GM12878 (cell line): ENCODE data around the gene UBAP1. TPM values are rescaled to one million over a fixed set of nuclear protein-coding genes. Genes with fewer than 3 reads are reported as not detected.

ENCODE experiments used
- ATAC-seq: fragments of 200-7000 bp; cut with Tn5 transposase; 3 replicates; pipeline ENCODE4 v1.9.1; 2020; ENCODE audit warnings: mild to moderate bottlenecking, moderate library complexity
- BruUV-seq: library from RNA; stranded (reverse); fragments of 400-500 nt; replicated peaks from 2 replicates; lab custom pipeline; 2021; lab: Mats Ljungman, UMichigan
- CTCF ChIA-PET: fragments of 300-600 bp; sonication (Branson Sonifier 250); formaldehyde crosslinking; extraction: SDS; loops from one replicate; lab custom pipeline; 2021; ENCODE audit warnings: inconsistent platforms; lab: Yijun Ruan, JAX
- POLR2A ChIA-PET: fragments of 350-600 bp; formaldehyde crosslinking; extraction: SDS; loops from one replicate; lab custom pipeline; 2021; ENCODE audit warnings: inconsistent platforms; lab: Charles Lee
- RAD21 ChIA-PET: fragments of 300-600 bp; sonication (Branson Sonifier 250); formaldehyde crosslinking; loops from one replicate; lab custom pipeline; 2023; ENCODE audit warnings: antibody characterized with exemption; ENCODE audit not compliant: unreplicated experiment; lab: Charles Lee
- SMC1A ChIA-PET: fragments of 300-600 bp; sonication (Branson Sonifier 250); formaldehyde crosslinking; loops from one replicate; lab custom pipeline; 2023; ENCODE audit not compliant: unreplicated experiment, uncharacterized antibody; lab: Charles Lee
- DNase-seq: peaks from one replicate; pipeline ENCODE4 v3.0.0-alpha.2; 2011; ENCODE audit warnings: low read depth, low spot score
- FAIRE-seq: peaks from 3 replicates; lab custom pipeline; 2011; peaks lifted over from hg19 to GRCh38; lab: Jason Lieb, UNC
- H2AFZ ChIP-seq: 2 replicates; pipeline ENCODE4 v1.6.0; 2011; ENCODE audit warnings: low read depth, low read length, control low read depth; ENCODE audit not compliant: control insufficient read depth
- H3K27ac ChIP-seq: 2 replicates; pipeline ENCODE4 v1.5.1; 2011; ENCODE audit warnings: control low read depth; ENCODE audit not compliant: control insufficient read depth, insufficient read depth
- H3K27me3 ChIP-seq, 2 experiments: replicated peaks in 1 of 2; 2 replicates each; pipeline versions ENCODE4 v1.6.0 to v1.6.1; 2011; ENCODE audit warnings: low read length in 1 of 2; ENCODE audit not compliant: control insufficient read depth in 2 of 2, insufficient read depth in 2 of 2
- H3K36me3 ChIP-seq, 2 experiments: 2 replicates each; pipeline ENCODE4 v1.5.1; 2011; ENCODE audit warnings: low read length in 1 of 2; ENCODE audit not compliant: control insufficient read depth in 2 of 2, insufficient read depth in 2 of 2
- H3K4me1 ChIP-seq: 2 replicates; pipeline ENCODE4 v1.6.1; 2011; ENCODE audit warnings: mild to moderate bottlenecking, low read length, moderate library complexity, mixed read lengths; ENCODE audit not compliant: control insufficient read depth, insufficient read depth
- H3K4me2 ChIP-seq: 2 replicates; pipeline ENCODE4 v1.6.0; 2011; ENCODE audit warnings: control low read depth; ENCODE audit not compliant: control insufficient read depth, insufficient read depth
- H3K4me3 ChIP-seq: fragments of 200-600 bp; sonication (generic); 2 replicates; pipeline ENCODE4 v1.5.1; 2016
- H3K79me2 ChIP-seq: 2 replicates; pipeline ENCODE4 v1.6.0; 2011; ENCODE audit warnings: low read length; ENCODE audit not compliant: control insufficient read depth, insufficient read depth
- H3K9ac ChIP-seq: 2 replicates; pipeline ENCODE4 v1.8.0; 2011; ENCODE audit warnings: low read length, control low read depth, mixed read lengths; ENCODE audit not compliant: control insufficient read depth, insufficient read depth
- H3K9me3 ChIP-seq: replicated peaks from 3 replicates; pipeline ENCODE4 v1.5.1; 2011; ENCODE audit warnings: mild to moderate bottlenecking, low read length; ENCODE audit not compliant: control insufficient read depth, insufficient read depth
- H4K20me1 ChIP-seq: 2 replicates; pipeline ENCODE4 v1.6.0; 2011; ENCODE audit not compliant: control insufficient read depth, insufficient read depth
- CBFB ChIP-seq: IDR thresholded peaks from 2 replicates; pipeline ENCODE4 v1.6.1; 2016; ENCODE audit warnings: antibody characterized with exemption, low read depth
- CBX5 ChIP-seq: sonication (generic); IDR thresholded peaks from 2 replicates; pipeline ENCODE4 v1.6.1; 2016; ENCODE audit warnings: low read depth, moderate library complexity, mild to moderate bottlenecking, inconsistent platforms
- CHD1 ChIP-seq: IDR thresholded peaks from 2 replicates; pipeline ENCODE4 v1.6.1; 2012; ENCODE audit warnings: low read depth, low read length, improper control_type of control experiment
- DPF2 ChIP-seq: fragments of 450-650 bp; IDR thresholded peaks from 2 replicates; pipeline ENCODE4 v1.6.1; 2017; ENCODE audit warnings: mild to moderate bottlenecking
- FOXM1 ChIP-seq: IDR thresholded peaks from 2 replicates; pipeline ENCODE4 v1.6.1; 2012; ENCODE audit warnings: low read depth, mild to moderate bottlenecking, inconsistent platforms, low read length, moderate library complexity
- MYC ChIP-seq: IDR thresholded peaks from 2 replicates; pipeline ENCODE4 v1.6.1; 2011; ENCODE audit warnings: mild to moderate bottlenecking, low read length, moderate library complexity, inconsistent platforms; ENCODE audit not compliant: insufficient read depth, insufficient replicate concordance, insufficient read length, severe bottlenecking
- NFXL1 ChIP-seq: fragments of 450-650 bp; IDR thresholded peaks from 2 replicates; pipeline ENCODE4 v1.6.1; 2017; ENCODE audit warnings: antibody characterized with exemption, mild to moderate bottlenecking, borderline replicate concordance
- NFYB ChIP-seq: IDR thresholded peaks from 2 replicates; pipeline ENCODE4 v1.6.1; 2011; ENCODE audit warnings: low read depth, mild to moderate bottlenecking, low read length, improper control_type of control experiment, moderate library complexity; ENCODE audit not compliant: insufficient read depth
- SIX5 ChIP-seq: IDR thresholded peaks from 2 replicates; pipeline ENCODE4 v1.6.1; 2011; ENCODE audit warnings: mild to moderate bottlenecking, low read depth, low read length, moderate library complexity; ENCODE audit not compliant: severe bottlenecking
- TAF1 ChIP-seq: IDR thresholded peaks from 2 replicates; pipeline ENCODE4 v1.6.1; 2011; ENCODE audit warnings: mild to moderate bottlenecking, low read depth, low read length, borderline replicate concordance
- ZNF24 ChIP-seq: fragments of 450-650 bp; IDR thresholded peaks from 2 replicates; pipeline ENCODE4 v1.6.1; 2017; ENCODE audit warnings: antibody characterized with exemption, mild to moderate bottlenecking
- WGBS: methylation state at CpG from one replicate; pipeline ENCODE4 v1.1.6; 2016; ENCODE audit warnings: low lambda C conversion rate; ENCODE audit not compliant: insufficient replicate concordance, insufficient coverage; ENCODE audit errors: missing lambda C conversion rate; 5-methylcytosine and 5-hydroxymethylcytosine counted together
- in situ Hi-C: fragments of 300-500 bp; cut with MboI; formaldehyde crosslinking; loops from 9 replicates; pipeline ENCODE4 v1.14.3; 2018; ENCODE audit warnings: mixed read lengths
- intact Hi-C: fragments of 100-400 bp; cut with micrococcal nuclease; formaldehyde crosslinking; loops from one replicate; pipeline ENCODE4 v1.14.2; 2022; ENCODE audit not compliant: unreplicated experiment
- polyA plus RNA-seq, 11 experiments: library from polyadenylated mRNA; depleted of rRNA in 4 of 11; unstranded in 6 of 11; stranded (reverse) in 5 of 11; fragments of >200 nt; fragmentation: Nextera tagmentation in 4 of 11; fragmentation: Illumina TruSeq in 1 of 11; extraction: Ambion mirVana in 4 of 11; extraction: Trizol in 1 of 11; gene quantifications; 1 replicate in 1 of 11; 2 replicates in 10 of 11; pipeline versions ENCODE4 v1.2.1 to v1.2.3, GENCODE V29; 2011 to 2016; ENCODE audit warnings: inconsistent platforms in 2 of 11, missing spikeins in 2 of 11, low read depth in 1 of 11
- total RNA-seq, 4 experiments: library from RNA; depleted of rRNA in 3 of 4; stranded (reverse); fragments of >200 nt in 3 of 4; fragmentation: Illumina TruSeq in 1 of 4; extraction: Trizol in 1 of 4; gene quantifications; 2 replicates each; pipeline versions ENCODE4 v1.2.1 to v1.2.3, GENCODE V29; 2013 to 2021
- TF ChIP-seq, protein P1 (sequence below): fragments of 450-650 bp; IDR thresholded peaks from 2 replicates; pipeline ENCODE4 v1.6.1; 2017; ENCODE audit warnings: antibody characterized with exemption, mild to moderate bottlenecking, moderate library complexity
- TF ChIP-seq, protein P2 (sequence below): fragments of 450-650 bp; formaldehyde crosslinking; IDR thresholded peaks from 2 replicates; pipeline ENCODE4 v1.5.0; 2022; ENCODE audit warnings: mild to moderate bottlenecking, missing genetic modification characterization
- TF ChIP-seq, protein P3 (sequence below): fragments of 450-650 bp; IDR thresholded peaks from 2 replicates; pipeline ENCODE4 v1.6.1; 2017; ENCODE audit warnings: mild to moderate bottlenecking, moderate library complexity

Gene UBAP1
- total and polyA plus RNA-seq, 10 of the 15 experiments (the other 5 are each of a cell fraction or from before 2014, with no cell fraction given), result 2.1 to 47.9 (median 27.2) TPM

DNA sequence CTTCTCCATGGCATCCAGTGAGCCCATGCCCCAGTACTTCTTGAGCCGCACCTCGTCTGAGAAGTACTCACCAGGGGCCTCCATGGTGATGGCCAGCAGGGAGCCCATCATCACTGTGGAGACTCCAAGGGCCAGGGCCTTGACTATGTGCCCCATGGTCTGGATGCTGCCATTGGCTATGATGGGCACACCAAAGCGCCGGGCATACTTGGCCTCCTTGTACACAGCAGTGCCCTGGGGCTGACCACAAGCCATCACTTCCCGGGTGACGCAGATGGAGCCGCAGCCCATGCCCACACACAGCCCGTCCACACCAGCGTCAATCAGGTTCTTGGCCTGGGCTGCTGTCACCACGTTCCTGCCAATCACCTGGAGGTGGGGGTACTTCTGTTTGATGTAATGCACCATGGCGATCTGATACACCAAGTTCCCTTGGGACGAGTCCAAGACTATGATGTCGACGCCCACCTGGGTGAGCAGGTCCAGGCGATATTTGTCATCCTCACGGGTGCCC lies 45.4 kb upstream of the UBAP1 start:
- SMC1A ChIA-PET, result interaction anchor here (1.1 kb wide), 1 partner anchor 14 kb away, joined by 3 read pairs; no protein-coding TSS in a partner anchor
- H3K27ac ChIP-seq, result no peak overlapping the region
- no TSS peak for BruUV-seq
- 84% methylated on average over 16 of the region's 16 CpGs for WGBS
- no peak overlapping the region for H3K4me2 ChIP-seq
- H2AFZ ChIP-seq, result no peak overlapping the region
- no peak for ATAC-seq
- POLR2A ChIA-PET, result no interaction called here
- CTCF ChIA-PET, result no interaction called here
- DNase-seq, result no peak
- no peaks in the 10 kb centered on the region for H3K9me3 ChIP-seq
- no peak for FAIRE-seq
- H3K79me2 ChIP-seq, result no peaks in the 10 kb centered on the region
- no peaks in the 10 kb centered on the region for H4K20me1 ChIP-seq
- intact Hi-C loops (no loop called here), in situ Hi-C loops (no loop called here)
- H3K4me3 ChIP-seq, result no peak overlapping the region
- H3K27me3 ChIP-seq, result no peaks in the 10 kb centered on the region
- no peaks in the 10 kb centered on the region for H3K36me3 ChIP-seq
- H3K9ac ChIP-seq, result no peak overlapping the region
- no peaks in the 10 kb centered on the region; the same call in 1 of the 2 replicates for H3K4me1 ChIP-seq
- RAD21 ChIA-PET, result no interaction called here
- TF ChIP-seq ZNF24 (no peak), CHD1 (no peak), MYC (no peak), NFYB (no peak), CBFB (no peak), TAF1 (no peak), CBX5 (no peak), FOXM1 (no peak), SIX5 (no peak), NFXL1 (no peak), DPF2 (no peak)
- TF ChIP-seq, protein P1, sequence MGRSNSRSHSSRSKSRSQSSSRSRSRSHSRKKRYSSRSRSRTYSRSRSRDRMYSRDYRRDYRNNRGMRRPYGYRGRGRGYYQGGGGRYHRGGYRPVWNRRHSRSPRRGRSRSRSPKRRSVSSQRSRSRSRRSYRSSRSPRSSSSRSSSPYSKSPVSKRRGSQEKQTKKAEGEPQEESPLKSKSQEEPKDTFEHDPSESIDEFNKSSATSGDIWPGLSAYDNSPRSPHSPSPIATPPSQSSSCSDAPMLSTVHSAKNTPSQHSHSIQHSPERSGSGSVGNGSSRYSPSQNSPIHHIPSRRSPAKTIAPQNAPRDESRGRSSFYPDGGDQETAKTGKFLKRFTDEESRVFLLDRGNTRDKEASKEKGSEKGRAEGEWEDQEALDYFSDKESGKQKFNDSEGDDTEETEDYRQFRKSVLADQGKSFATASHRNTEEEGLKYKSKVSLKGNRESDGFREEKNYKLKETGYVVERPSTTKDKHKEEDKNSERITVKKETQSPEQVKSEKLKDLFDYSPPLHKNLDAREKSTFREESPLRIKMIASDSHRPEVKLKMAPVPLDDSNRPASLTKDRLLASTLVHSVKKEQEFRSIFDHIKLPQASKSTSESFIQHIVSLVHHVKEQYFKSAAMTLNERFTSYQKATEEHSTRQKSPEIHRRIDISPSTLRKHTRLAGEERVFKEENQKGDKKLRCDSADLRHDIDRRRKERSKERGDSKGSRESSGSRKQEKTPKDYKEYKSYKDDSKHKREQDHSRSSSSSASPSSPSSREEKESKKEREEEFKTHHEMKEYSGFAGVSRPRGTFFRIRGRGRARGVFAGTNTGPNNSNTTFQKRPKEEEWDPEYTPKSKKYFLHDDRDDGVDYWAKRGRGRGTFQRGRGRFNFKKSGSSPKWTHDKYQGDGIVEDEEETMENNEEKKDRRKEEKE, result no peak
- TF ChIP-seq, protein P2, sequence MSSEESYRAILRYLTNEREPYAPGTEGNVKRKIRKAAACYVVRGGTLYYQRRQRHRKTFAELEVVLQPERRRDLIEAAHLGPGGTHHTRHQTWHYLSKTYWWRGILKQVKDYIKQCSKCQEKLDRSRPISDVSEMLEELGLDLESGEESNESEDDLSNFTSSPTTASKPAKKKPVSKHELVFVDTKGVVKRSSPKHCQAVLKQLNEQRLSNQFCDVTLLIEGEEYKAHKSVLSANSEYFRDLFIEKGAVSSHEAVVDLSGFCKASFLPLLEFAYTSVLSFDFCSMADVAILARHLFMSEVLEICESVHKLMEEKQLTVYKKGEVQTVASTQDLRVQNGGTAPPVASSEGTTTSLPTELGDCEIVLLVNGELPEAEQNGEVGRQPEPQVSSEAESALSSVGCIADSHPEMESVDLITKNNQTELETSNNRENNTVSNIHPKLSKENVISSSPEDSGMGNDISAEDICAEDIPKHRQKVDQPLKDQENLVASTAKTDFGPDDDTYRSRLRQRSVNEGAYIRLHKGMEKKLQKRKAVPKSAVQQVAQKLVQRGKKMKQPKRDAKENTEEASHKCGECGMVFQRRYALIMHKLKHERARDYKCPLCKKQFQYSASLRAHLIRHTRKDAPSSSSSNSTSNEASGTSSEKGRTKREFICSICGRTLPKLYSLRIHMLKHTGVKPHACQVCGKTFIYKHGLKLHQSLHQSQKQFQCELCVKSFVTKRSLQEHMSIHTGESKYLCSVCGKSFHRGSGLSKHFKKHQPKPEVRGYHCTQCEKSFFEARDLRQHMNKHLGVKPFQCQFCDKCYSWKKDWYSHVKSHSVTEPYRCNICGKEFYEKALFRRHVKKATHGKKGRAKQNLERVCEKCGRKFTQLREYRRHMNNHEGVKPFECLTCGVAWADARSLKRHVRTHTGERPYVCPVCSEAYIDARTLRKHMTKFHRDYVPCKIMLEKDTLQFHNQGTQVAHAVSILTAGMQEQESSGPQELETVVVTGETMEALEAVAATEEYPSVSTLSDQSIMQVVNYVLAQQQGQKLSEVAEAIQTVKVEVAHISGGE, result no peak
- TF ChIP-seq, protein P3, sequence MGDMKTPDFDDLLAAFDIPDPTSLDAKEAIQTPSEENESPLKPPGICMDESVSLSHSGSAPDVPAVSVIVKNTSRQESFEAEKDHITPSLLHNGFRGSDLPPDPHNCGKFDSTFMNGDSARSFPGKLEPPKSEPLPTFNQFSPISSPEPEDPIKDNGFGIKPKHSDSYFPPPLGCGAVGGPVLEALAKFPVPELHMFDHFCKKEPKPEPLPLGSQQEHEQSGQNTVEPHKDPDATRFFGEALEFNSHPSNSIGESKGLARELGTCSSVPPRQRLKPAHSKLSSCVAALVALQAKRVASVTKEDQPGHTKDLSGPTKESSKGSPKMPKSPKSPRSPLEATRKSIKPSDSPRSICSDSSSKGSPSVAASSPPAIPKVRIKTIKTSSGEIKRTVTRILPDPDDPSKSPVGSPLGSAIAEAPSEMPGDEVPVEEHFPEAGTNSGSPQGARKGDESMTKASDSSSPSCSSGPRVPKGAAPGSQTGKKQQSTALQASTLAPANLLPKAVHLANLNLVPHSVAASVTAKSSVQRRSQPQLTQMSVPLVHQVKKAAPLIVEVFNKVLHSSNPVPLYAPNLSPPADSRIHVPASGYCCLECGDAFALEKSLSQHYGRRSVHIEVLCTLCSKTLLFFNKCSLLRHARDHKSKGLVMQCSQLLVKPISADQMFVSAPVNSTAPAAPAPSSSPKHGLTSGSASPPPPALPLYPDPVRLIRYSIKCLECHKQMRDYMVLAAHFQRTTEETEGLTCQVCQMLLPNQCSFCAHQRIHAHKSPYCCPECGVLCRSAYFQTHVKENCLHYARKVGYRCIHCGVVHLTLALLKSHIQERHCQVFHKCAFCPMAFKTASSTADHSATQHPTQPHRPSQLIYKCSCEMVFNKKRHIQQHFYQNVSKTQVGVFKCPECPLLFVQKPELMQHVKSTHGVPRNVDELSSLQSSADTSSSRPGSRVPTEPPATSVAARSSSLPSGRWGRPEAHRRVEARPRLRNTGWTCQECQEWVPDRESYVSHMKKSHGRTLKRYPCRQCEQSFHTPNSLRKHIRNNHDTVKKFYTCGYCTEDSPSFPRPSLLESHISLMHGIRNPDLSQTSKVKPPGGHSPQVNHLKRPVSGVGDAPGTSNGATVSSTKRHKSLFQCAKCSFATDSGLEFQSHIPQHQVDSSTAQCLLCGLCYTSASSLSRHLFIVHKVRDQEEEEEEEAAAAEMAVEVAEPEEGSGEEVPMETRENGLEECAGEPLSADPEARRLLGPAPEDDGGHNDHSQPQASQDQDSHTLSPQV, result no peak
